Parathyroid adenoma (tissue), 2 donors: ENCODE results near the gene FOXR1.

Source experiments
- H2AFZ ChIP-seq: fragments of 300-600 bp; sonication (generic); one replicate; pipeline ENCODE4 v1.7.0; 2017; ENCODE audit warnings: antibody characterized with exemption, mild to moderate bottlenecking
- H3K27ac ChIP-seq: fragments of 300-600 bp; sonication (generic); one replicate; pipeline ENCODE4 v1.7.0; 2017
- H3K27me3 ChIP-seq: fragments of 300-600 bp; sonication (generic); one replicate; pipeline ENCODE4 v1.7.0; 2017; ENCODE audit warnings: low read length; ENCODE audit not compliant: control insufficient read depth, insufficient read depth
- H3K36me3 ChIP-seq: fragments of 300-600 bp; sonication (generic); one replicate; pipeline ENCODE4 v1.7.0; 2017; ENCODE audit warnings: low read length; ENCODE audit not compliant: control insufficient read depth, insufficient read depth
- H3K4me1 ChIP-seq: fragments of 300-600 bp; sonication (generic); one replicate; pipeline ENCODE4 v1.7.0; 2017; ENCODE audit warnings: control low read depth
- H3K4me2 ChIP-seq: fragments of 300-600 bp; sonication (generic); one replicate; pipeline ENCODE4 v1.7.0; 2017; ENCODE audit warnings: low read length
- H3K4me3 ChIP-seq: fragments of 300-600 bp; sonication (generic); one replicate; pipeline ENCODE4 v1.7.0; 2017; ENCODE audit warnings: low read depth, low read length
- H3K79me2 ChIP-seq: fragments of 300-600 bp; sonication (generic); one replicate; pipeline ENCODE4 v1.7.0; 2017; ENCODE audit warnings: control low read depth
- H3K9ac ChIP-seq: fragments of 300-600 bp; sonication (generic); one replicate; pipeline ENCODE4 v1.7.0; 2017; ENCODE audit warnings: mild to moderate bottlenecking
- H3K9me3 ChIP-seq: fragments of 300-600 bp; sonication (generic); one replicate; pipeline ENCODE4 v1.7.0; 2017; ENCODE audit warnings: low read length; ENCODE audit not compliant: control insufficient read depth
- TF ChIP-seq, protein P1 (sequence below): fragments of 300-600 bp; sonication (generic); IDR thresholded peaks from one replicate; pipeline ENCODE4 v1.7.0; 2017; ENCODE audit warnings: antibody characterized with exemption, mild to moderate bottlenecking
- donor health status: primary hyperparathyroidism.

The FOXR1 gene

GRCh38 chr11:119018074-119018938 is 46.7 kb downstream of the FOXR1 start, which contains the start of the genes RPS25 and TRAPPC4:
Gene RPS25, minus strand, starts transcription at chr11:119018343. Its CDS starts 59 bp downstream, at chr11:119018284.
Gene TRAPPC4, plus strand, starts transcription at chr11:119018766. Its CDS starts 30 bp downstream, at chr11:119018796.
- peak within 1 kb of the TSS; percentile 76 for H3K9ac ChIP-seq
- H3K4me3 ChIP-seq = peak within 1 kb of the TSS; percentile 90
- no peaks in the 10 kb centered on the region for H3K36me3 ChIP-seq
- H3K9me3 ChIP-seq = no peaks in the 10 kb centered on the region
- peaks cover 3% of the 10 kb centered on the region for H3K79me2 ChIP-seq
- peak within 1 kb of the TSS; percentile 75 for H3K4me2 ChIP-seq
- TF ChIP-seq, protein P1, sequence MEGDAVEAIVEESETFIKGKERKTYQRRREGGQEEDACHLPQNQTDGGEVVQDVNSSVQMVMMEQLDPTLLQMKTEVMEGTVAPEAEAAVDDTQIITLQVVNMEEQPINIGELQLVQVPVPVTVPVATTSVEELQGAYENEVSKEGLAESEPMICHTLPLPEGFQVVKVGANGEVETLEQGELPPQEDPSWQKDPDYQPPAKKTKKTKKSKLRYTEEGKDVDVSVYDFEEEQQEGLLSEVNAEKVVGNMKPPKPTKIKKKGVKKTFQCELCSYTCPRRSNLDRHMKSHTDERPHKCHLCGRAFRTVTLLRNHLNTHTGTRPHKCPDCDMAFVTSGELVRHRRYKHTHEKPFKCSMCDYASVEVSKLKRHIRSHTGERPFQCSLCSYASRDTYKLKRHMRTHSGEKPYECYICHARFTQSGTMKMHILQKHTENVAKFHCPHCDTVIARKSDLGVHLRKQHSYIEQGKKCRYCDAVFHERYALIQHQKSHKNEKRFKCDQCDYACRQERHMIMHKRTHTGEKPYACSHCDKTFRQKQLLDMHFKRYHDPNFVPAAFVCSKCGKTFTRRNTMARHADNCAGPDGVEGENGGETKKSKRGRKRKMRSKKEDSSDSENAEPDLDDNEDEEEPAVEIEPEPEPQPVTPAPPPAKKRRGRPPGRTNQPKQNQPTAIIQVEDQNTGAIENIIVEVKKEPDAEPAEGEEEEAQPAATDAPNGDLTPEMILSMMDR = no peak
- H2AFZ ChIP-seq = peak within 1 kb of the TSS; percentile 94
- H3K4me1 ChIP-seq = peaks cover 3% of the 10 kb centered on the region
- peak within 1 kb of the TSS; percentile 90 for H3K27ac ChIP-seq
- H3K27me3 ChIP-seq = no peaks in the 10 kb centered on the region

DNA sequence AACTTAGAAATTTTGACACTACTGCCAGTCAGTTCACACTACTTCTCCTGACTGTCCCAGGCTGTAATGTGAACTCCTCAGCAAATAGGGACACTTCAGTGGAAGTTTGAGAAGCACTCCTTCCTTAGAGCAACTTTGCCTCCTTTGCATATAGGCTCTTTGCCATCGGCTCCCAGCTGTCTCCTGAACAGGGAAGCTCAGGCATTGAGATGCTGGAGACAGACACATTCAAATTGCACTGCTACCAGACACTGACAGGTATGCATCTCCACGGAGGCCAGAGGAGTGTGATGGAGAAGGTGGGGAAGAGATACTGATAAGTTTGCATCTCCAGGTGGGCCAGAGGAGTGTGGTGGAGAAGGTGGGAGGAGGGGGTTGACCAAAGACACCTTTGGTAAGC is 48.4 kb downstream of the FOXR1 start:
- H3K79me2 ChIP-seq = peaks cover 3% of the 10 kb centered on the region
- TF ChIP-seq, protein P1 = no peak

GRCh38 chr11:119021631-119022030 is 50.1 kb downstream of the FOXR1 start:
- H2AFZ ChIP-seq = no peak overlapping the region
- no peaks in the 10 kb centered on the region for H3K9me3 ChIP-seq
- H3K36me3 ChIP-seq = no peaks in the 10 kb centered on the region
- H3K4me2 ChIP-seq = no peak overlapping the region
- peaks cover 3% of the 10 kb centered on the region for H3K79me2 ChIP-seq
- H3K4me3 ChIP-seq = no peak overlapping the region
- H3K27ac ChIP-seq = no peak overlapping the region
- H3K27me3 ChIP-seq = no peaks in the 10 kb centered on the region
- no peak overlapping the region for H3K9ac ChIP-seq
- TF ChIP-seq, protein P1 = no peak
- peaks cover 3% of the 10 kb centered on the region for H3K4me1 ChIP-seq

More for the DNA sequence above, 48.4 kb downstream of the FOXR1 start:
- no peaks in the 10 kb centered on the region for H3K36me3 ChIP-seq
- no peak overlapping the region for H3K9ac ChIP-seq
- no peaks in the 10 kb centered on the region for H3K27me3 ChIP-seq
- no peaks in the 10 kb centered on the region for H3K9me3 ChIP-seq
- H3K4me1 ChIP-seq = peaks cover 3% of the 10 kb centered on the region
- peak overlapping the region; percentile 35 for H3K4me2 ChIP-seq
- no peak overlapping the region for H3K27ac ChIP-seq
- peak overlapping the region; percentile 90 for H3K4me3 ChIP-seq
- H2AFZ ChIP-seq = no peak overlapping the region

DNA sequence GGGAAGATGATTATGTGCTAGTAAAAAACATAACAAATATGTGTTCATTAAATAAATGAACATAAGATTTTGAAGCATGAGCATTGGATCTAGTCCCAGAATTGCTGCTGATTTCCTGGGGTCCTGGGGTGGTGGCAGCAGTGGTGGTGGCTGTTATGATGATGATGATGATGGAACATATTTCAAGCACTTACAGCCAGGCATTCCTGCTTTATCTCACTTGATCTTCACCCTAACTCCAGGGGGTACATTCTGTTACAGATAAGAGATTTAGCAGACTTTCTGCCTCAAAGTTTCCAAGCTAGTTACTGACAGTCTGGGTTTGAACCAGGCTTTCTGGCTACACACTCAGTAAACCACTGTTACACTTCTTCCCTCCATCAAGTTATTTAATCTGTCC is 52.2 kb downstream of the FOXR1 start:
- no peak overlapping the region for H2AFZ ChIP-seq
- no peaks in the 10 kb centered on the region for H3K4me1 ChIP-seq
- TF ChIP-seq, protein P1 = no peak
- H3K27me3 ChIP-seq = no peaks in the 10 kb centered on the region
- H3K4me2 ChIP-seq = no peak overlapping the region
- no peaks in the 10 kb centered on the region for H3K36me3 ChIP-seq
- H3K79me2 ChIP-seq = no peaks in the 10 kb centered on the region
- H3K27ac ChIP-seq = no peak overlapping the region
- no peak overlapping the region for H3K9ac ChIP-seq
- H3K4me3 ChIP-seq = no peak overlapping the region
- no peaks in the 10 kb centered on the region for H3K9me3 ChIP-seq
